ENCODE results near the gene SLC48A1. TPM values are rescaled to one million over a fixed set of nuclear protein-coding genes. Genes with fewer than 3 reads are reported as not detected.

Gene SLC48A1
- total RNA-seq, 1 experiment from 2014 or later, result 20.0 TPM

- POLR2A ChIA-PET, result no interaction called here
- H3K4me2 ChIP-seq (ENCODE audit: low read length), result no peak overlapping the region
- H3K4me1 ChIP-seq (ENCODE audit: control insufficient read depth in 1 of 2, insufficient read depth in 2 of 2, low read length in 2 of 2), result peaks cover 22 to 43% of the 10 kb centered on the region in 2 experiments
Measured at GRCh38 chr12:47770086-47770726, 2.8 kb upstream of the SLC48A1 start.

More at GRCh38 chr12:47770086-47770726, 2.8 kb upstream of the SLC48A1 start:
- Histone ChIP-seq H4K20me1 (ENCODE audit: insufficient read depth) (no peaks in the 10 kb centered on the region), H3K79me2 (ENCODE audit: insufficient read depth, low read length) (peaks cover 16% of the 10 kb centered on the region), H3K36me3 (ENCODE audit: control insufficient read depth in 1 of 2, insufficient read depth in 2 of 2, low read length in 2 of 2) (no peaks in the 10 kb centered on the region), H3K9ac (ENCODE audit: low read length) (no peak overlapping the region), H3K9me3 (ENCODE audit: control insufficient read depth in 1 of 2, insufficient read depth in 1 of 2, low read depth in 1 of 2, low read length in 2 of 2) (no peaks in the 10 kb centered on the region), H2AFZ (ENCODE audit: low read depth, low read length, poor library complexity, severe bottlenecking) (no peak overlapping the region), H3K27me3 (ENCODE audit: insufficient read depth, low read length) (no peaks in the 10 kb centered on the region), H3K27ac (ENCODE audit: low read depth, low read length) (no peak overlapping the region), H3K9me2 (ENCODE audit: insufficient read depth) (no peaks in the 10 kb centered on the region), H3K4me3 (replicated peaks in 1 of 2; ENCODE audit: low read depth in 1 of 2, low read length in 2 of 2) (no peak overlapping the region)
- DNase-seq (ENCODE audit: low read depth, low spot score), result no peak
- intact Hi-C loops (cut with micrococcal nuclease), result loop anchor here (10.0 kb wide), 1 partner anchor 735 kb away; no protein-coding TSS in a partner anchor
- CTCF ChIA-PET, result interaction anchor here (1.7 to 6.4 kb wide), 2 partner anchors 12 to 27 kb away, joined by 3 to 197 read pairs; partner anchors contain the start of gene RAPGEF3
- BruUV-seq (replicated peaks), result no TSS peak
- no peak for TF ChIP-seq SP1 (IDR thresholded peaks at IDR 0.05; ENCODE audit: low read depth)
- no peak for TF ChIP-seq EZH2phosphoT487 (IDR thresholded peaks at IDR 0.05; ENCODE audit: borderline replicate concordance)
- TF ChIP-seq JUND (IDR thresholded peaks at IDR 0.05), result no peak
- no peak for TF ChIP-seq CTCF (IDR thresholded peaks at IDR 0.05 in 2 of 3, conservative IDR thresholded peaks at IDR 0.05 in 1 of 3; ENCODE audit: borderline replicate concordance in 1 of 3, insufficient read depth in 1 of 3, low read depth in 2 of 3, low read length in 2 of 3)
- no peak for TF ChIP-seq MAX (IDR thresholded peaks at IDR 0.05)
- no peak for TF ChIP-seq POLR2A (IDR thresholded peaks at IDR 0.05; ENCODE audit: borderline replicate concordance, extremely low read depth, insufficient read depth, insufficient read length)
- TF ChIP-seq ATF3 (IDR thresholded peaks at IDR 0.05), result no peak
- TF ChIP-seq ZNF274 (IDR thresholded peaks at IDR 0.05; ENCODE audit: low read depth, low read length), result no peak
- RAD21 ChIA-PET (ENCODE audit: low non-redundant PET in 1 of 2, low total read pairs in 2 of 2, uncharacterized antibody in 2 of 2, unreplicated experiment in 2 of 2), result interaction anchor here in 1 of 2 experiments (0.8 kb wide), 1 partner anchor 26 kb away, joined by 3 read pairs; no protein-coding TSS in a partner anchor
- no peak for ATAC-seq
